Mesothelial cell of epicardium (in vitro differentiated cells): ENCODE data around the gene ARMS2. TPM values are rescaled to one million over a fixed set of nuclear protein-coding genes. Genes with fewer than 3 reads are reported as not detected.

ENCODE experiments used
- DNase-seq, 2 experiments: peaks; one replicate each; pipeline ENCODE4 v3.0.0; 2021; ENCODE audit warnings: low spot score in 2 of 2; ENCODE audit not compliant: unreplicated experiment in 2 of 2
- H3K27ac Mint-ChIP-seq: 2 replicates; pipeline ENCODE4 v1.8.0; 2021; ENCODE audit warnings: mixed read lengths
- H3K27me3 Mint-ChIP-seq: 2 replicates; pipeline ENCODE4 v1.8.0; 2021; ENCODE audit warnings: low read depth, mixed read lengths
- H3K36me3 Mint-ChIP-seq: 2 replicates; pipeline ENCODE4 v1.8.0; 2021; ENCODE audit warnings: mixed read lengths
- H3K4me1 Mint-ChIP-seq: 2 replicates; pipeline ENCODE4 v1.8.0; 2021; ENCODE audit warnings: mixed read lengths
- H3K4me3 Mint-ChIP-seq: 2 replicates; pipeline ENCODE4 v1.8.0; 2021; ENCODE audit warnings: mild to moderate bottlenecking, moderate library complexity, mixed read lengths
- H3K9me3 Mint-ChIP-seq: 2 replicates; pipeline ENCODE4 v1.8.0; 2021; ENCODE audit warnings: mixed read lengths
- CTCF ChIP-seq: fragments of 200-600 bp; sonication (generic); IDR thresholded peaks from one replicate; pipeline ENCODE4 v1.5.0; 2021; ENCODE audit warnings: antibody characterized with exemption; ENCODE audit not compliant: unreplicated experiment
- total RNA-seq: library from RNA; stranded (reverse); gene quantifications from 3 replicates; pipeline ENCODE4 v1.2.1, GENCODE V29; 2021

Gene ARMS2
- total RNA-seq, 1 donor from 2014 or later = not detected

GRCh38 chr10:122473116-122473515 lies 18.7 kb downstream of the ARMS2 start:
- Mint-ChIP-seq H3K9me3 (no peaks in the 10 kb centered on the region), H3K4me1 (peaks cover 27% of the 10 kb centered on the region), H3K27me3 (peaks cover 11% of the 10 kb centered on the region), H3K36me3 (no peaks in the 10 kb centered on the region), H3K4me3 (no peak overlapping the region), H3K27ac (no peak overlapping the region)
- no peak for DNase-seq
- TF ChIP-seq CTCF = no peak

- TF ChIP-seq CTCF = no peak
- Mint-ChIP-seq H3K4me1 (peaks cover 27% of the 10 kb centered on the region), H3K27ac (peak overlapping the region; percentile 74), H3K9me3 (no peaks in the 10 kb centered on the region), H3K4me3 (no peak overlapping the region), H3K36me3 (no peaks in the 10 kb centered on the region), H3K27me3 (peaks cover 7% of the 10 kb centered on the region)
- no peak for DNase-seq
Observed at GRCh38 chr10:122474131-122474818, 19.8 kb downstream of the ARMS2 start.

GRCh38 chr10:122475100-122475499 lies 20.6 kb downstream of the ARMS2 start:
- no peak for DNase-seq
- H3K4me1 Mint-ChIP-seq = peaks cover 27% of the 10 kb centered on the region
- no peaks in the 10 kb centered on the region for H3K9me3 Mint-ChIP-seq
- H3K36me3 Mint-ChIP-seq = no peaks in the 10 kb centered on the region
- no peak for TF ChIP-seq CTCF
- H3K27ac Mint-ChIP-seq = no peak overlapping the region
- H3K27me3 Mint-ChIP-seq = peaks cover 10% of the 10 kb centered on the region
- no peak overlapping the region for H3K4me3 Mint-ChIP-seq

- H3K4me1 Mint-ChIP-seq = peaks cover 27% of the 10 kb centered on the region
- no peak for TF ChIP-seq CTCF
- H3K36me3 Mint-ChIP-seq = no peaks in the 10 kb centered on the region
- peak overlapping the region; percentile 59 for H3K27ac Mint-ChIP-seq
- no peak for DNase-seq
- H3K27me3 Mint-ChIP-seq = peaks cover 11% of the 10 kb centered on the region
- H3K4me3 Mint-ChIP-seq = no peak overlapping the region
- no peaks in the 10 kb centered on the region for H3K9me3 Mint-ChIP-seq
Observed at GRCh38 chr10:122475591-122476332, 21.3 kb downstream of the ARMS2 start.

- Mint-ChIP-seq H3K4me3 (no peak overlapping the region), H3K27ac (peak overlapping the region; percentile 59), H3K9me3 (no peaks in the 10 kb centered on the region), H3K36me3 (no peaks in the 10 kb centered on the region), H3K27me3 (peaks cover 7% of the 10 kb centered on the region), H3K4me1 (peaks cover 27% of the 10 kb centered on the region)
- TF ChIP-seq CTCF = no peak
- no peak for DNase-seq
Observed at GRCh38 chr10:122476333-122476695, 21.9 kb downstream of the ARMS2 start.
